Measurements from ENCODE around the gene ZSWIM8.

GRCh38 chr10:73843261-73843660 lies 57.9 kb downstream of the ZSWIM8 start:
- TF ChIP-seq CTCF (IDR thresholded peaks at IDR 0.05 in 4 of 5, conservative IDR thresholded peaks at IDR 0.05 in 1 of 5) = no peak
- no peak for TF ChIP-seq POLR2A (IDR thresholded peaks at IDR 0.05)

All from gastrocnemius medialis (tissue), 4 donors.